NB4 (cell line): ENCODE results near the gene CCL26.
A peak's percentile ranks its signal among the peaks of the same experiment; 100 is the strongest.
"Not testable (repeated sequence)": the region's sequence is repeated elsewhere in the genome, so short reads cannot be mapped to it uniquely, and the experiment has no call there.

Experiments
- DNase-seq: peaks from one replicate; pipeline ENCODE4 v3.0.0; 2010; ENCODE audit warnings: low read depth
- H3K4me3 ChIP-seq: one replicate; pipeline ENCODE4 v1.5.1; 2011; ENCODE audit warnings: mild to moderate bottlenecking, low read depth, low read length, moderate library complexity
- MYC ChIP-seq: IDR thresholded peaks from 2 replicates; pipeline ENCODE4 v1.6.1; 2011; ENCODE audit warnings: low read depth, low read length
- POLR2A ChIP-seq: IDR thresholded peaks from 2 replicates; pipeline ENCODE4 v1.6.1; 2011; ENCODE audit warnings: mild to moderate bottlenecking; ENCODE audit not compliant: insufficient read length; ENCODE audit errors: extremely low read depth
- TF ChIP-seq, protein P1 (sequence below): IDR thresholded peaks from one replicate; pipeline ENCODE4 v1.5.1; 2012; ENCODE audit warnings: low read depth, low read length
- TF ChIP-seq, protein P2 (sequence below): IDR thresholded peaks from 2 replicates; pipeline ENCODE4 v1.6.1; 2011; ENCODE audit warnings: low read depth, low read length

CCL26 gene

DNA sequence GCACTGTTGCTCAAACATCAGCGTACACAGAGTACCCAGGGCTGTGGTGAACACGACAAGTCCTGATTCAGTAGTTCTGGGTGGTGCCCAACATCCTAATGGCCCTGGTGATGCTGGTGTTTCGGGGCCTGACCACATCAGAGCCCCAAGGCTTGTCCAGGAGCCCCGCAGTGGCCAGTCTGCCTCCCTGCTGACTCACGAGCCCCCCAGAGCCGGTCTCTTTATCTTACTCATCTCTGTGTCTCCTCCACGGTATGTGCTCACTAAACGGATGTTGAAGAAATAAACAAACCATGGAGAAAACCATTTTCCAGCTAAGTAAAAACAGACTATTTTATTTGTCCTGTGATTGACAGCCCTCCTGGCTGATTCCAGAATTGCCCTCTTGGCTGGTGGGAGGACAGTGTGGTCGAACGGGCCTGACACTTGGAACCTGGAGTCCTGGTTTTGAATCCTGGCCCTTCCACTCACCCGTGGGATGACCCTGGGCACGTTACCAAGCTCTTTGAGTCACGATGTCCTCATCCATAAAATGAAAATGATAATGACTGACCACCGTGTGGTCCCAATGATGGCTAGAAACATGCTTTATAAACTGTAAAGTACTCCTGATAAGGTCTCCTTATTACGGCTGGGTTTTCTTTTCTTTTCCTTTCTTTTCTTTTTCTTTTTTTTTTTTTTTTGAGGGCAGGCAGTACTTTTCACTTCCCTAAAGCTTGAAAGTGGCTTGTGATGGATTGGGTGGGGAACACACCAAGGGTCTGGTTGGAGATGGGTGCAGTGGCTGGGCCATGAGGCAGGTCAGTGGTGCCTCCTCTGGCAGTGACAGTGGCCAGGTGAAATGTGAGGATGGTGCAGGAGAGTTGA, 39.0 kb downstream of the CCL26 start:
- no peak overlapping the region for H3K4me3 ChIP-seq
- DNase-seq = no peak
- TF ChIP-seq, protein P1, sequence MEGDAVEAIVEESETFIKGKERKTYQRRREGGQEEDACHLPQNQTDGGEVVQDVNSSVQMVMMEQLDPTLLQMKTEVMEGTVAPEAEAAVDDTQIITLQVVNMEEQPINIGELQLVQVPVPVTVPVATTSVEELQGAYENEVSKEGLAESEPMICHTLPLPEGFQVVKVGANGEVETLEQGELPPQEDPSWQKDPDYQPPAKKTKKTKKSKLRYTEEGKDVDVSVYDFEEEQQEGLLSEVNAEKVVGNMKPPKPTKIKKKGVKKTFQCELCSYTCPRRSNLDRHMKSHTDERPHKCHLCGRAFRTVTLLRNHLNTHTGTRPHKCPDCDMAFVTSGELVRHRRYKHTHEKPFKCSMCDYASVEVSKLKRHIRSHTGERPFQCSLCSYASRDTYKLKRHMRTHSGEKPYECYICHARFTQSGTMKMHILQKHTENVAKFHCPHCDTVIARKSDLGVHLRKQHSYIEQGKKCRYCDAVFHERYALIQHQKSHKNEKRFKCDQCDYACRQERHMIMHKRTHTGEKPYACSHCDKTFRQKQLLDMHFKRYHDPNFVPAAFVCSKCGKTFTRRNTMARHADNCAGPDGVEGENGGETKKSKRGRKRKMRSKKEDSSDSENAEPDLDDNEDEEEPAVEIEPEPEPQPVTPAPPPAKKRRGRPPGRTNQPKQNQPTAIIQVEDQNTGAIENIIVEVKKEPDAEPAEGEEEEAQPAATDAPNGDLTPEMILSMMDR = no peak

- DNase-seq = no peak
Measured at GRCh38 chr7:75732016-75732521, 39.9 kb downstream of the CCL26 start.

DNA sequence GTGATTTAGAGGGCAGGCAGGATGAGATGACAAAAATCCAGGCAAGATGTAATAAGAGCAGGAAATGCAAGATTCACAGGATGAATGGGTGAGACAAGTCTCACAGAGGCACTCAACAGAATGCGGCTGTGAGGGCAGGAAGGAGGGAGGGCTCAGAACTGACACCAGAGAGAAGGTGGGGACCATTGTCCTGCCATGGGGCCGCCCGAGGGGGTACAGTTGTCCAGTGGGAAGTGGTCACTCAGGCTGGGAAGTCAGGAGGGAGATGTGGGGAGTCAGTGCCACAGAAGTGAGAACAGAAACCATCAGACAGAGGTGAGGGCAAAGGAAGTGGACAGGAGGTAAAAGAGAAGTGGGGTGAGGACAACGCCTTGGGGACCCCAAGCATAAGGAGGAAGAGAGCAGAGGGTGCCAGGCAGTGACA, 42.1 kb downstream of the CCL26 start:
- H3K4me3 ChIP-seq = no peak overlapping the region
- DNase-seq = peak; percentile 28
- TF ChIP-seq, protein P1 = no peak
- TF ChIP-seq POLR2A = no peak
- TF ChIP-seq MYC = no peak
- TF ChIP-seq, protein P2, sequence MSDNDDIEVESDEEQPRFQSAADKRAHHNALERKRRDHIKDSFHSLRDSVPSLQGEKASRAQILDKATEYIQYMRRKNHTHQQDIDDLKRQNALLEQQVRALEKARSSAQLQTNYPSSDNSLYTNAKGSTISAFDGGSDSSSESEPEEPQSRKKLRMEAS = no peak

More at GRCh38 chr7:75732016-75732521, 39.9 kb downstream of the CCL26 start:
- no peak for TF ChIP-seq POLR2A
- TF ChIP-seq, protein P1 = no peak
- no peak for TF ChIP-seq MYC
- TF ChIP-seq, protein P2 = no peak
- no peak overlapping the region for H3K4me3 ChIP-seq

- peak; percentile 60 for DNase-seq
Measured at GRCh38 chr7:75727881-75728593, 44.0 kb downstream of the CCL26 start.

GRCh38 chr7:75727351-75727750, 44.7 kb downstream of the CCL26 start:
- DNase-seq, H3K4me3 ChIP-seq: not testable (repeated sequence)

More at GRCh38 chr7:75727881-75728593, 44.0 kb downstream of the CCL26 start:
- H3K4me3 ChIP-seq = no peak overlapping the region
- no peak for TF ChIP-seq POLR2A
- no peak for TF ChIP-seq MYC
- TF ChIP-seq, protein P1 = no peak
- TF ChIP-seq, protein P2 = no peak

DNA sequence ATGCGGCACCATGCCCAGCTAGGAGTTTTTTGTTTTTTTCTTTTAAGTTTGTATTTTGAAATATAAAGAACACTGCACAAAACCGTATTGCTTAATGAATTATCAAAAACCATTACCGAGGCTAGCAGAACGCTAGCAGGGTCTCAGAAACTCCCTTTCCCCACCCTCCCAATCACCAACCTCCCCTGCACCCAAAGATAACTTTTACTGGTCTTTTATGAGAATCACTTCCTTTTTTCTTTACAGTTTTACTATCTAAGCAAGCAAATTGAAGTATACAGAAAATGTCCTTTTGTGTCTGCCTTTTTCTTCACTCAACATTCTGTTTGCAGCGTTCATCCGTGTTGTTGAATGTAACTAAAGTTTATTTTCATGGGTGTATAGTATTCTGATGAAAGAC, 46.7 kb downstream of the CCL26 start:
- H3K4me3 ChIP-seq = no peak overlapping the region
- TF ChIP-seq POLR2A = no peak
- TF ChIP-seq MYC = no peak
- TF ChIP-seq, protein P1 = no peak
- TF ChIP-seq, protein P2 = no peak
- peak; percentile 77 for DNase-seq
